HCT116 (cell line): Measurements from ENCODE around the gene ALDH9A1.

ENCODE experiments used
- CBX3 ChIP-seq: IDR thresholded peaks from 2 replicates; pipeline ENCODE4 v1.6.1; 2012; ENCODE audit warnings: low read depth
- EZH2 ChIP-seq: fragments of 200-600 bp; sonication (generic); IDR thresholded peaks from 2 replicates; pipeline ENCODE4 v1.6.1; 2017; ENCODE audit warnings: antibody characterized with exemption, mixed run types
- POLR2A ChIP-seq: IDR thresholded peaks from 2 replicates; pipeline ENCODE4 v1.7.0; 2011; ENCODE audit warnings: borderline replicate concordance; ENCODE audit not compliant: insufficient read depth, insufficient read length; ENCODE audit errors: extremely low read depth
- POLR2AphosphoS5 ChIP-seq: IDR thresholded peaks from 2 replicates; pipeline ENCODE4 v1.6.1; 2011; ENCODE audit warnings: mild to moderate bottlenecking, low read depth, low read length, moderate library complexity
- RAD21 ChIP-seq: IDR thresholded peaks from 2 replicates; pipeline ENCODE4 v1.6.1; 2012; ENCODE audit warnings: low read depth, mild to moderate bottlenecking
- SP1 ChIP-seq: IDR thresholded peaks from 2 replicates; pipeline ENCODE4 v1.6.1; 2012; ENCODE audit warnings: low read depth
- SRF ChIP-seq: IDR thresholded peaks from 2 replicates; pipeline ENCODE4 v1.6.1; 2012; ENCODE audit warnings: low read depth
- YY1 ChIP-seq: IDR thresholded peaks from 2 replicates; pipeline ENCODE4 v1.6.1; 2011; ENCODE audit warnings: low read length, low read depth, moderate library complexity, mild to moderate bottlenecking; ENCODE audit not compliant: insufficient replicate concordance; ENCODE audit errors: extremely low read depth
- ZNF274 ChIP-seq: fragments of 200-500 bp; sonication (Bioruptor generic); IDR thresholded peaks from 2 replicates; pipeline ENCODE4 v1.6.1; 2014; ENCODE audit warnings: mild to moderate bottlenecking, low read depth, low read length, inconsistent platforms
- TF ChIP-seq, protein P1 (sequence below), 3 experiments: fragments of 200-600 bp in 1 of 3; sonication (generic) in 1 of 3; IDR thresholded peaks in 2 of 3; conservative IDR thresholded peaks in 1 of 3; 2 replicates each; pipeline ENCODE4 v1.5.1; 2012 to 2017; ENCODE audit warnings: low read depth in 2 of 3, low read length in 2 of 3, antibody characterized with exemption in 1 of 3, borderline replicate concordance in 1 of 3, control low read depth in 1 of 3, mild to moderate bottlenecking in 1 of 3, mixed read lengths in 1 of 3, mixed run types in 1 of 3, moderate library complexity in 1 of 3; ENCODE audit not compliant: insufficient read depth in 1 of 3
- TF ChIP-seq, protein P2 (sequence below): IDR thresholded peaks from 2 replicates; pipeline ENCODE4 v1.6.1; 2012
- TF ChIP-seq, protein P3 (sequence below): IDR thresholded peaks from 2 replicates; pipeline ENCODE4 v1.6.1; 2012
- TF ChIP-seq, protein P4 (sequence below): IDR thresholded peaks from 2 replicates; pipeline ENCODE4 v1.6.1; 2012; ENCODE audit warnings: low read depth

DNA sequence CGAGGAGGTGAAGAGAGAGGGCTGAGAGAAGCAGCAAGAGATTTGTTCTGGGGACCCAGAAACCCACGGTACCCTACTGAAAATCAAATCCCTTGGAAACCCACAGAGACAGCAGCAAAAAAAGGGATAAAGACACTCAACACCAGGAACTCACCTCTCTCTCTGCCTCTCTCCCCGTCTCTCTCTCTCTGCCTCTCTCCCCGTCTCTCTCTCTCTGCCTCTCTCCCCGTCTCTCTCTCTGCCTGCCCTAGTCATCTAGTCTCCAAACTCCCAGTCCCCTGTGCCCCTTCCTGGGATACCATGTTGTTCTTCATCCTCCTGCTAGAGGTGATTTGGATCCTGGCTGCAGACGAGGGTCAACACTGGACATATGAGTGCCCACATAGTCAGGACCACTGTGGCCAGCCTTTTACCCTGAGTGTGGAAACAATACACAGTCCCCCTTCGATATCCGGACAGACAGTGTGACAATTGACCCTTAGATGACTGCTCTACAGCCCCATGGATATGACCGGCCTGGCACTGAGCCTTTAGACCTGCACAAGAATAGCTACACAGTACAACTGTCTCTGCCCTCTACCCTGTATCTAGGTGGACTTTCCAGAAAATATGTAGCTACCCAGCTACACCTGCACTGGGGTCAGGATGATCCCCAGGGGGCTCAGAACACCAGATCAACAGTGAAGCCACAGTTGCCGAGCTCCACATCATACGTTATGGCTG is 9.8 kb upstream of the ALDH9A1 start:
- TF ChIP-seq, protein P1, sequence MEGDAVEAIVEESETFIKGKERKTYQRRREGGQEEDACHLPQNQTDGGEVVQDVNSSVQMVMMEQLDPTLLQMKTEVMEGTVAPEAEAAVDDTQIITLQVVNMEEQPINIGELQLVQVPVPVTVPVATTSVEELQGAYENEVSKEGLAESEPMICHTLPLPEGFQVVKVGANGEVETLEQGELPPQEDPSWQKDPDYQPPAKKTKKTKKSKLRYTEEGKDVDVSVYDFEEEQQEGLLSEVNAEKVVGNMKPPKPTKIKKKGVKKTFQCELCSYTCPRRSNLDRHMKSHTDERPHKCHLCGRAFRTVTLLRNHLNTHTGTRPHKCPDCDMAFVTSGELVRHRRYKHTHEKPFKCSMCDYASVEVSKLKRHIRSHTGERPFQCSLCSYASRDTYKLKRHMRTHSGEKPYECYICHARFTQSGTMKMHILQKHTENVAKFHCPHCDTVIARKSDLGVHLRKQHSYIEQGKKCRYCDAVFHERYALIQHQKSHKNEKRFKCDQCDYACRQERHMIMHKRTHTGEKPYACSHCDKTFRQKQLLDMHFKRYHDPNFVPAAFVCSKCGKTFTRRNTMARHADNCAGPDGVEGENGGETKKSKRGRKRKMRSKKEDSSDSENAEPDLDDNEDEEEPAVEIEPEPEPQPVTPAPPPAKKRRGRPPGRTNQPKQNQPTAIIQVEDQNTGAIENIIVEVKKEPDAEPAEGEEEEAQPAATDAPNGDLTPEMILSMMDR (IDR thresholded peaks at IDR 0.05 in 2 of 3, conservative IDR thresholded peaks at IDR 0.05 in 1 of 3; ENCODE audit: borderline replicate concordance in 1 of 3, insufficient read depth in 1 of 3, low read depth in 2 of 3, low read length in 2 of 3): no peak
- TF ChIP-seq CBX3 (no peak), ZNF274 (no peak), EZH2 (no peak), POLR2AphosphoS5 (no peak), SRF (no peak), RAD21 (no peak), SP1 (no peak), POLR2A (no peak), YY1 (no peak)
- TF ChIP-seq, protein P2, sequence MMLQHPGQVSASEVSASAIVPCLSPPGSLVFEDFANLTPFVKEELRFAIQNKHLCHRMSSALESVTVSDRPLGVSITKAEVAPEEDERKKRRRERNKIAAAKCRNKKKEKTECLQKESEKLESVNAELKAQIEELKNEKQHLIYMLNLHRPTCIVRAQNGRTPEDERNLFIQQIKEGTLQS: no peak
- TF ChIP-seq, protein P3, sequence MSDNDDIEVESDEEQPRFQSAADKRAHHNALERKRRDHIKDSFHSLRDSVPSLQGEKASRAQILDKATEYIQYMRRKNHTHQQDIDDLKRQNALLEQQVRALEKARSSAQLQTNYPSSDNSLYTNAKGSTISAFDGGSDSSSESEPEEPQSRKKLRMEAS: no peak
- TF ChIP-seq, protein P4, sequence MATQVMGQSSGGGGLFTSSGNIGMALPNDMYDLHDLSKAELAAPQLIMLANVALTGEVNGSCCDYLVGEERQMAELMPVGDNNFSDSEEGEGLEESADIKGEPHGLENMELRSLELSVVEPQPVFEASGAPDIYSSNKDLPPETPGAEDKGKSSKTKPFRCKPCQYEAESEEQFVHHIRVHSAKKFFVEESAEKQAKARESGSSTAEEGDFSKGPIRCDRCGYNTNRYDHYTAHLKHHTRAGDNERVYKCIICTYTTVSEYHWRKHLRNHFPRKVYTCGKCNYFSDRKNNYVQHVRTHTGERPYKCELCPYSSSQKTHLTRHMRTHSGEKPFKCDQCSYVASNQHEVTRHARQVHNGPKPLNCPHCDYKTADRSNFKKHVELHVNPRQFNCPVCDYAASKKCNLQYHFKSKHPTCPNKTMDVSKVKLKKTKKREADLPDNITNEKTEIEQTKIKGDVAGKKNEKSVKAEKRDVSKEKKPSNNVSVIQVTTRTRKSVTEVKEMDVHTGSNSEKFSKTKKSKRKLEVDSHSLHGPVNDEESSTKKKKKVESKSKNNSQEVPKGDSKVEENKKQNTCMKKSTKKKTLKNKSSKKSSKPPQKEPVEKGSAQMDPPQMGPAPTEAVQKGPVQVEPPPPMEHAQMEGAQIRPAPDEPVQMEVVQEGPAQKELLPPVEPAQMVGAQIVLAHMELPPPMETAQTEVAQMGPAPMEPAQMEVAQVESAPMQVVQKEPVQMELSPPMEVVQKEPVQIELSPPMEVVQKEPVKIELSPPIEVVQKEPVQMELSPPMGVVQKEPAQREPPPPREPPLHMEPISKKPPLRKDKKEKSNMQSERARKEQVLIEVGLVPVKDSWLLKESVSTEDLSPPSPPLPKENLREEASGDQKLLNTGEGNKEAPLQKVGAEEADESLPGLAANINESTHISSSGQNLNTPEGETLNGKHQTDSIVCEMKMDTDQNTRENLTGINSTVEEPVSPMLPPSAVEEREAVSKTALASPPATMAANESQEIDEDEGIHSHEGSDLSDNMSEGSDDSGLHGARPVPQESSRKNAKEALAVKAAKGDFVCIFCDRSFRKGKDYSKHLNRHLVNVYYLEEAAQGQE: no peak
